Measurements from ENCODE around the gene WASL. TPM values are rescaled to one million over a fixed set of nuclear protein-coding genes. Genes with fewer than 3 reads are reported as not detected.

Gene WASL
- total RNA-seq, 2 experiments from 2014 or later, result 5.8 to 5.9 TPM

DNA sequence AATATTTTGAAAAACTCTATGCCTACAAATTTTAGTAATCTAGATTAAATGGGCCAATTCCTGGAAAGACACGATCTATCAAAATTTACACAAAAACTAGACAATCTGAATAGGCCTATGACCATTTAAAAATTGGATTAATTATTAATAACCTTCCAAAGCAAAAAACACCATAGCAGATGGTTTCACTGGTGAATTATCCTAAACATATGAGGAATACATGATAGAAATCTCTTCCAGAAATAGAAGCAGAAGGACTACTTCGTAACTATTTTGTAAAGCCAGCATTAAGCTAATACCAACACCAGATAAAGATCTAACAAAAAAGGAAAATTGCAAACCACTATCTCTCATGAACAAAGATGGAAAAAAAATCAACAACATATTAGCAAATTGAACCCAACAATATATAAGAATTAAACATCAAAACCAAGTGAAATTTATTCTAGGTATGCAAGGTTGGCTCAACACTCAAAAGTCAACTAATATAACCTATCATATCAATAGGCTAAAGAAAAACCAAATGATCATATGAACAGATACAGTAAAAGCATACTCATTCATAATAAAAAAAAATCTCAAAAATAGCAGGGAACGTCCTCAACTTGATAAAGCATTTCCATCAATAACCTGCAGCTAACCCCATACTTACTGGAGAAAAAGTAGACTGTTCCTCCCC, 16.3 kb downstream of the WASL start:
- ATAC-seq (no peak), DNase-seq (no peak)
- Mint-ChIP-seq H3K27me3 (no peaks in the 10 kb centered on the region), H3K9me3 (peaks cover 16% of the 10 kb centered on the region), H3K36me3 (ENCODE audit: low read depth) (peaks cover 38% of the 10 kb centered on the region), H3K27ac (no peak overlapping the region), H3K4me3 (no peak overlapping the region), H3K4me1 (ENCODE audit: low read depth) (peaks cover 38% of the 10 kb centered on the region)
- ChIA-PET CTCF (interaction anchor here (0.7 kb wide), 1 partner anchor 75 kb away, joined by 3 read pairs; no protein-coding TSS in a partner anchor), POLR2A (no interaction called here)
- intact Hi-C loops (cut with micrococcal nuclease), result no loop called here
- TF ChIP-seq CTCF (IDR thresholded peaks at IDR 0.05), result no peak

GRCh38 chr7:123729218-123729578, 19.6 kb downstream of the WASL start:
- TF ChIP-seq CTCF (IDR thresholded peaks at IDR 0.05), result no peak
- ATAC-seq (no peak), DNase-seq (no peak)
- Mint-ChIP-seq H3K27me3 (no peaks in the 10 kb centered on the region), H3K4me3 (no peak overlapping the region), H3K9me3 (peaks cover 9% of the 10 kb centered on the region), H3K36me3 (ENCODE audit: low read depth) (peaks cover 29% of the 10 kb centered on the region), H3K4me1 (ENCODE audit: low read depth) (peaks cover 58% of the 10 kb centered on the region), H3K27ac (no peak overlapping the region)
- intact Hi-C loops (cut with micrococcal nuclease), result no loop called here
- POLR2A ChIA-PET, result no interaction called here
- CTCF ChIA-PET, result interaction anchor here (1.0 to 1.3 kb wide), 3 partner anchors 16 to 136 kb away, joined by 3 read pairs; no protein-coding TSS in a partner anchor

- no peak for DNase-seq
- ATAC-seq, result no peak
- CTCF ChIA-PET, result interaction anchor here (0.8 to 2.9 kb wide), 2 partner anchors 10 to 22 kb away, joined by 3 to 13 read pairs; partner anchors contain the start of gene WASL
- Mint-ChIP-seq H3K36me3 (ENCODE audit: low read depth) (peaks cover 15% of the 10 kb centered on the region), H3K27me3 (no peaks in the 10 kb centered on the region), H3K9me3 (peaks cover 3% of the 10 kb centered on the region), H3K4me3 (no peak overlapping the region), H3K4me1 (ENCODE audit: low read depth) (peaks cover 54% of the 10 kb centered on the region), H3K27ac (peak overlapping the region; percentile 22)
- POLR2A ChIA-PET, result no interaction called here
- intact Hi-C loops (cut with micrococcal nuclease), result no loop called here
- TF ChIP-seq CTCF (IDR thresholded peaks at IDR 0.05), result no peak
Measured at GRCh38 chr7:123727071-123727837, 21.5 kb downstream of the WASL start.

GRCh38 chr7:123725586-123726171, 23.1 kb downstream of the WASL start:
- no peaks in the 10 kb centered on the region for H3K27me3 Mint-ChIP-seq
- CTCF ChIA-PET, result interaction anchor here (1.8 to 2.9 kb wide), 2 partner anchors 24 to 25 kb away, joined by 5 to 13 read pairs; partner anchors contain the start of gene WASL
- no peak for TF ChIP-seq CTCF (IDR thresholded peaks at IDR 0.05)

More at GRCh38 chr7:123725586-123726171, 23.1 kb downstream of the WASL start:
- intact Hi-C loops (cut with micrococcal nuclease), result no loop called here
- H3K27ac Mint-ChIP-seq, result no peak overlapping the region
- H3K4me1 Mint-ChIP-seq (ENCODE audit: low read depth), result peaks cover 55% of the 10 kb centered on the region
- POLR2A ChIA-PET, result no interaction called here
- DNase-seq, result no peak
- H3K9me3 Mint-ChIP-seq, result no peaks in the 10 kb centered on the region
- no peak for ATAC-seq
- H3K4me3 Mint-ChIP-seq, result no peak overlapping the region
- H3K36me3 Mint-ChIP-seq (ENCODE audit: low read depth), result peaks cover 12% of the 10 kb centered on the region

All from activated CD8-positive, alpha-beta T cell treated with anti-CD3 and anti-CD28 coated beads for 36 hours (primary cell).